Naive thymus-derived CD8-positive, alpha-beta T cell (primary cell): Measurements from ENCODE around the gene CGRRF1. TPM values are rescaled to one million over a fixed set of nuclear protein-coding genes. Genes with fewer than 3 reads are reported as not detected.

Experiments used
- ATAC-seq, 2 donors: fragments of 150-1000 bp; cut with Tn5 transposase in 1 of 2; sonication (Bioruptor Pico), chemical (Tn5 transposase) in 1 of 2; 1 replicate in 1 of 2; 2 replicates in 1 of 2; pipeline ENCODE4 v1.10.0; 2021; ENCODE audit warnings: mild to moderate bottlenecking in 2 of 2, moderate library complexity in 2 of 2
- POLR2A ChIA-PET: fragments of 350-600 bp; sonication (Branson Sonifier 250); formaldehyde crosslinking; loops from one replicate; lab custom pipeline; 2021; ENCODE audit warnings: antibody characterized with exemption; lab: Charles Lee
- DNase-seq, 10 donors: peaks; one replicate each; pipeline versions ENCODE4 v3.0.0 to v3.0.0-alpha.2; 2020 to 2022
- H3K27ac Mint-ChIP-seq, 10 donors: one replicate each; pipeline ENCODE4 v1.8.0; 2020 to 2022; ENCODE audit warnings: mild to moderate bottlenecking in 10 of 10, mixed read lengths in 10 of 10, moderate library complexity in 4 of 10, inconsistent platforms in 1 of 10
- H3K27me3 Mint-ChIP-seq, 5 donors: one replicate each; pipeline ENCODE4 v1.8.0; 2021 to 2022; ENCODE audit warnings: mixed read lengths in 5 of 5
- H3K36me3 Mint-ChIP-seq, 3 donors: one replicate each; pipeline ENCODE4 v1.8.0; 2020 to 2022; ENCODE audit warnings: mixed read lengths in 3 of 3, mild to moderate bottlenecking in 2 of 3, inconsistent platforms in 1 of 3
- H3K4me1 Mint-ChIP-seq, 4 donors: one replicate each; pipeline ENCODE4 v1.8.0; 2021 to 2022; ENCODE audit warnings: mixed read lengths in 4 of 4
- H3K4me3 Mint-ChIP-seq, 10 donors: one replicate each; pipeline ENCODE4 v1.8.0; 2020 to 2022; ENCODE audit warnings: mild to moderate bottlenecking in 10 of 10, mixed read lengths in 10 of 10, moderate library complexity in 6 of 10, inconsistent platforms in 1 of 10
- H3K9me3 Mint-ChIP-seq, 9 donors: one replicate each; pipeline ENCODE4 v1.8.0; 2020 to 2022; ENCODE audit warnings: mixed read lengths in 9 of 9, mild to moderate bottlenecking in 3 of 9, inconsistent platforms in 1 of 9, moderate library complexity in 1 of 9
- polyA plus RNA-seq, 3 donors: library from polyadenylated mRNA; unstranded; fragments of 300-500 nt; fragmentation: Illumina TruSeq; gene quantifications; one replicate each; pipeline ENCODE4 v1.2.3, GENCODE V29; 2021
- total RNA-seq, 8 experiments: library from RNA in 2 of 8; stranded (reverse) in 2 of 8; gene quantifications; one replicate each; pipeline ENCODE4 v1.2.3 and lab custom pipeline; 2021 to 2026

The CGRRF1 gene
- total RNA-seq: 10 to 100 TPM; 24.3 to 26.2 TPM
- 10 to 100 TPM; 19.4 to 29.2 (median 24.0) TPM for polyA plus RNA-seq
- total RNA-seq (lab: John Stamatoyannopoulos, UW): 9.3 to 19.9 (median 16.4) reads per million in 6 experiments

GRCh38 chr14:54509546-54510501 is at the start of gene CGRRF1:
Gene CGRRF1 (plus strand): TSS chr14:54509906. CDS start chr14:54509960, 54 bp downstream.
- Mint-ChIP-seq H3K4me3 (peak within 1 kb of the TSS; percentile 92 to 100 (median 97)), H3K27ac (peak within 1 kb of the TSS; percentile 83 to 97 (median 96))
- ATAC-seq: peak; percentile 93 to 96

GRCh38 chr14:54462048-54462447 is 47.7 kb upstream of the CGRRF1 start:
- DNase-seq: no peak
- Mint-ChIP-seq H3K27ac (no peak overlapping the region), H3K9me3 (peaks cover 0 to 14% (median 3%) of the 10 kb centered on the region in 9 donors), H3K4me3 (no peak overlapping the region), H3K36me3 (peaks cover 0 to 4% (median 3%) of the 10 kb centered on the region in 3 donors), H3K27me3 (no peaks in the 10 kb centered on the region), H3K4me1 (no peaks in the 10 kb centered on the region)
- POLR2A ChIA-PET: no interaction called here
- no peak for ATAC-seq

More at GRCh38 chr14:54509546-54510501, at the start of gene CGRRF1:
- Mint-ChIP-seq H3K4me1 (peaks cover 30 to 58% (median 54%) of the 10 kb centered on the region in 4 donors), H3K27me3 (peaks cover 0 to 4% (median 0%) of the 10 kb centered on the region in 5 donors), H3K36me3 (peaks cover 0 to 15% (median 8%) of the 10 kb centered on the region in 3 donors), H3K9me3 (no peaks in the 10 kb centered on the region)
- DNase-seq: peak; percentile 88 to 97 (median 92)
- POLR2A ChIA-PET: interaction anchor here (0.6 to 1.8 kb wide), 7 partner anchors 9 to 1183 kb away, joined by 3 to 13 read pairs (median 5); partner anchors contain the start of gene GMFB

DNA sequence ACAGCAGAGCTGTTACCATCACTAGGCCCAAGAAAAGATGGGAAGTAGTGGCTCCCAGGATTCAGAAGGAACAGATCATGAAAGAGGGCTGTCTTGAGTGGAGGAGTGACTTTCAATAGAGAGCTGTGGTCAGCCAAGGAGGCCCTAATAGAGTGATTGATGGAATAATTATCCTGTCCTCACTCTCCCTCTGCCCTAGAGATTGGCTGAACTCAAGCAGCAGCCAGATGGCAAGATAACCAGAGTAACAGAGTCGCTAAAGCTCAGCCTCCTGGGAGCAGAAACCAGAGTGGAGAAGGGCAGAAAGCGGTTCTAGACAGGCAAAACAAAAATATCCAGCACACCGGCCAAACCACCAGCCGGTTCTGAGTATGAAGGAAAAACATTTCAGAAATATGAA is 44.1 kb upstream of the CGRRF1 start:
- Mint-ChIP-seq H3K27ac (peak overlapping the region in 1 of 10 donors; percentile 27), H3K36me3 (peaks cover 6 to 24% (median 18%) of the 10 kb centered on the region in 3 donors), H3K4me1 (peaks cover 0 to 3% (median 0%) of the 10 kb centered on the region in 4 donors), H3K9me3 (peaks cover 3 to 18% (median 13%) of the 10 kb centered on the region in 9 donors), H3K4me3 (no peak overlapping the region), H3K27me3 (no peaks in the 10 kb centered on the region)
- POLR2A ChIA-PET: no interaction called here
- DNase-seq (no peak), ATAC-seq (no peak)

- ATAC-seq (no peak), DNase-seq (no peak)
- Mint-ChIP-seq H3K27ac (no peak overlapping the region), H3K9me3 (peaks cover 3 to 18% (median 13%) of the 10 kb centered on the region in 9 donors), H3K4me1 (peaks cover 0 to 3% (median 0%) of the 10 kb centered on the region in 4 donors), H3K36me3 (peaks cover 13 to 28% (median 18%) of the 10 kb centered on the region in 3 donors), H3K27me3 (no peaks in the 10 kb centered on the region), H3K4me3 (no peak overlapping the region)
- POLR2A ChIA-PET: interaction anchor here (0.6 kb wide), 1 partner anchor 22 kb away, joined by 7 read pairs; no protein-coding TSS in a partner anchor
Observed at GRCh38 chr14:54467280-54467679, 42.4 kb upstream of the CGRRF1 start.

DNA sequence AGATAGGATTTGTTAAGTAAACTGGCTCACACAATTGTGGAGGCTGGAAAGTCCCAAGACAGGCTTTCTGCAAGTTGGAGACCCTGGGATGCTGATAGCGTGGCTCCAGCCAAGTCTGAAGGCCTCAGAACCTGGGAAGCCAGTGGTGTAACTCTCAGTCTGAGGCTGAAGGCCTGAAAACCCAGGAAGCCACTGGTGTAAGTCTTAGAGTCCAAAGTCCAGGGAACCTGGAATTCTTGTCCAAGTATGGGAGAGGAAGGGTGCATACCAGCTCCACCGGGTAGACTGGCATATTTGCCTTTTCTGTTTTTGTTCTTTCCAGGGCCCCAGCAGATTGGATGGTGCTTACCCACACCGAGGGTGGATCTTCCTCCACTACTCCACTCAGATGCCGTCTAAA is 39.0 kb upstream of the CGRRF1 start:
- ATAC-seq: no peak
- peaks cover 0 to 3% (median 0%) of the 10 kb centered on the region in 4 donors for H3K4me1 Mint-ChIP-seq
- H3K27me3 Mint-ChIP-seq: no peaks in the 10 kb centered on the region
- POLR2A ChIA-PET: no interaction called here
- no peak overlapping the region for H3K27ac Mint-ChIP-seq
- DNase-seq: no peak
- peaks cover 18 to 37% (median 31%) of the 10 kb centered on the region in 3 donors for H3K36me3 Mint-ChIP-seq
- peaks cover 3 to 18% (median 13%) of the 10 kb centered on the region in 9 donors for H3K9me3 Mint-ChIP-seq
- H3K4me3 Mint-ChIP-seq: no peak overlapping the region

GRCh38 chr14:54471641-54472040 is 38.1 kb upstream of the CGRRF1 start:
- no peak overlapping the region for H3K4me3 Mint-ChIP-seq
- H3K27me3 Mint-ChIP-seq: no peaks in the 10 kb centered on the region
- ATAC-seq (no peak), DNase-seq (no peak)
- H3K36me3 Mint-ChIP-seq: peaks cover 18 to 46% (median 35%) of the 10 kb centered on the region in 3 donors
- peaks cover 3 to 16% (median 13%) of the 10 kb centered on the region in 9 donors for H3K9me3 Mint-ChIP-seq
- POLR2A ChIA-PET: no interaction called here
- no peak overlapping the region for H3K27ac Mint-ChIP-seq
- peaks cover 0 to 3% (median 0%) of the 10 kb centered on the region in 4 donors for H3K4me1 Mint-ChIP-seq

DNA sequence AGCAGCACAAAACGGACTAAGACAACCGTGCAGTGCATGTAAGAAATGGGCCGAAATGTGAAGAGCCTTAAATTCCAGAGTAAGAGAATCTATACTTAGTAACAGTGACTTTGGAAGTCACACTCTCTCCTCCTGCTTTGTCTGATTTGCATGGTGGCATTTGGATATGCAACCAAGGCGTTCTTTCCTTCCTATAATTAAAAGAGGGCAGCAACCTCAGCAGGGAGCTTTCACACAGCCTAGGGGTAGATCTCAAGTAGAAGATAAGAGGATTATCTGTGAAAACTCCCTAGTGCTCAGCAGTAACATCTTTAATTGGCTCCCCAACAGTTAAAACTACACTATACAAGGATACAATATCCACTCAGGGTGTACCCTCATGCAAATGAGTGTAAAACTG is 37.4 kb upstream of the CGRRF1 start:
- Mint-ChIP-seq H3K4me3 (no peak overlapping the region), H3K36me3 (peaks cover 12 to 51% (median 32%) of the 10 kb centered on the region in 3 donors), H3K4me1 (peaks cover 0 to 3% (median 0%) of the 10 kb centered on the region in 4 donors), H3K27ac (peak overlapping the region in 1 of 10 donors; percentile 66), H3K27me3 (no peaks in the 10 kb centered on the region), H3K9me3 (peaks cover 3 to 10% (median 8%) of the 10 kb centered on the region in 9 donors)
- DNase-seq (no peak), ATAC-seq (no peak)
- POLR2A ChIA-PET: no interaction called here

- no peak overlapping the region for H3K27ac Mint-ChIP-seq
- ATAC-seq (no peak), DNase-seq (no peak)
- H3K4me3 Mint-ChIP-seq: no peak overlapping the region
- H3K4me1 Mint-ChIP-seq: peaks cover 0 to 3% (median 0%) of the 10 kb centered on the region in 4 donors
- H3K36me3 Mint-ChIP-seq: peaks cover 0 to 60% (median 18%) of the 10 kb centered on the region in 3 donors
- POLR2A ChIA-PET: no interaction called here
- no peaks in the 10 kb centered on the region for H3K27me3 Mint-ChIP-seq
- no peaks in the 10 kb centered on the region for H3K9me3 Mint-ChIP-seq
Observed at GRCh38 chr14:54474232-54474793, 35.4 kb upstream of the CGRRF1 start.

DNA sequence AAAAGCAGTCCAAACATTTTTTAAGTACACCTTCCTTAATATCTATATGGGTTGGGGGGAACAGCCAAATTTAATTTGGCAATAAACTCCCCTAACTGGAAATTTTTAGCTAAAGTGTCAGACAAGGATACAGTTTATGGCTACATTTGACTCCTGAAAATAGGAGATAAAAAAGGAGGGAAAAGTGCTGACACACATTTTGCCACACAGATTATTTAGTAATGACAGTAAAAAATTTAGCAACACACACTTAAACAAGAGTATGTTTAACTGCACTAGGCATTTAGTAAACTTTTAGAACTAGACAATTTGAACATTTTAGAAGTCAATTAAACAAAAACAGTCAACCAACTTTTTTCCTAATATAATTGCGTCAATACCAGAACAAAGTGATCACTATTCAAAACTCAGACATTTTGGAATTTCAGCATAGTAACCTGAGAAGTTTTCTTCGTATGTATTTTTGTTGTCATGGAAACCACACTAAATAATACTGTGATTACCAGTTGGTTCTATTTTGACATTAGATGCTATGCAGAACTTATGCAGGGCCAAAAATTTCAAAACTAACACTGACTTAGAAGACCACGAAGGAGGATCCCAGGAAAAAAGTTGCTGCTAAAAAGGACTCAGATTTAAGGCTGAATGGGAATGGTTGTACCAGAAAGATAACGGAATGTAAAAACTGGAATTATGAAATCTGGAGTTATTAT is 34.4 kb upstream of the CGRRF1 start:
- peaks cover 0 to 70% (median 17%) of the 10 kb centered on the region in 3 donors for H3K36me3 Mint-ChIP-seq
- peak overlapping the region in 3 of 10 donors; percentile 1 to 54 (median 22) for H3K27ac Mint-ChIP-seq
- H3K9me3 Mint-ChIP-seq: no peaks in the 10 kb centered on the region

DNA sequence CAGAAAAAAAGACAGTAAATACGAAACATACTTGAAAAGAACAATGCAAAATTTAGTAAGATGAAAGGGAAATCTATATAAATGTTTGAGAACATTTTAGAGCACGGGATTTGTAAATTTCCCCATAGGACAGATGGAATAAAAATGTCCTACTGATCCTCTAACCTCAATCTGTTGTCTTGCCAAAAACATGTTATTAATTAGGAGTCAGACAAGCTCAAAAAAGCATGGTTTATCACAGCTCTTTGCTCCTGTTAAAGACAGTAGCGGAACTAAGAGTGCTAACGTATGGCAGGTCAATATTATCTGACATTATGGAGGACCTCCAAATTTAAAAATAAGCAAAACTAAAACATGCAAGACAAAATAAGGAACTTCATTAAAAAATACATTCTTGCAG is 33.8 kb upstream of the CGRRF1 start:
- no peaks in the 10 kb centered on the region for H3K27me3 Mint-ChIP-seq
- POLR2A ChIA-PET: no interaction called here
- H3K27ac Mint-ChIP-seq: peak overlapping the region in 3 of 10 donors; percentile 1 to 54 (median 22)
- no peaks in the 10 kb centered on the region for H3K9me3 Mint-ChIP-seq
- no peaks in the 10 kb centered on the region for H3K4me1 Mint-ChIP-seq
- no peak overlapping the region for H3K4me3 Mint-ChIP-seq
- H3K36me3 Mint-ChIP-seq: peaks cover 0 to 70% (median 13%) of the 10 kb centered on the region in 3 donors
- DNase-seq (no peak), ATAC-seq (no peak)

More for the DNA sequence above, 34.4 kb upstream of the CGRRF1 start:
- ATAC-seq: no peak
- no peaks in the 10 kb centered on the region for H3K27me3 Mint-ChIP-seq
- H3K4me3 Mint-ChIP-seq: no peak overlapping the region
- POLR2A ChIA-PET: no interaction called here
- no peak for DNase-seq
- H3K4me1 Mint-ChIP-seq: peaks cover 0 to 1% (median 0%) of the 10 kb centered on the region in 4 donors

GRCh38 chr14:54478636-54479215 is 31.0 kb upstream of the CGRRF1 start:
- POLR2A ChIA-PET: no interaction called here
- no peaks in the 10 kb centered on the region for H3K9me3 Mint-ChIP-seq
- DNase-seq (no peak), ATAC-seq (no peak)
- H3K27ac Mint-ChIP-seq: peak overlapping the region in 2 of 10 donors; percentile 24 to 34
- no peak overlapping the region for H3K4me3 Mint-ChIP-seq
- H3K27me3 Mint-ChIP-seq: no peaks in the 10 kb centered on the region
- H3K4me1 Mint-ChIP-seq: peaks cover 2 to 17% (median 9%) of the 10 kb centered on the region in 4 donors
- H3K36me3 Mint-ChIP-seq: peaks cover 0 to 78% (median 19%) of the 10 kb centered on the region in 3 donors
